SH-SY5Y (cell line): ENCODE data around the gene SPON1.

Experiments used
- GATA2 ChIP-seq: IDR thresholded peaks from 2 replicates; pipeline ENCODE4 v1.6.1; 2011; ENCODE audit warnings: mild to moderate bottlenecking, low read depth, low read length
- GATA3 ChIP-seq: IDR thresholded peaks from 2 replicates; pipeline ENCODE4 v1.6.1; 2011; ENCODE audit warnings: low read depth, mild to moderate bottlenecking, low read length, moderate library complexity

DNA sequence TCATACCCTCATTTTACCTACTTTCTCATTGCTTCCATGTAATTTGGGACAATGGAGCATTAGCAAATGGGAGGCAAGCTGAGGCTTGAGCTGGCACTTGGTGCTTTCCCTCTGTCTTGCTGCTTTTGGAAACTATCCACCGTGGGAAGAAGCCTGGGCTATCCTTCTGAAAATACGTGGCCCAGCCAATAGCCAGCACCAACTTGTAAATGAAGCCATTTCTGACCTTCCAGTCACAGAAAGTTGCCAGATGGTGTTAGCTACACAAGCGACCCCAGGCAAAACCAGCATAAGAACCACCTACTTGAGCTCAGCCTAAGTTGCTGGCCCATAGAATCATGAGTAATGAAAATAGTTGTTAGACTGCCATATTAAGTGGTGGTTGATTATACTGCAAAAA lies 18.5 kb upstream of the SPON1 start:
- TF ChIP-seq GATA3: no peak
- no peak for TF ChIP-seq GATA2
